SU-DHL-6 (cell line): ENCODE results near the gene AFF2.

Experiments used
- CTCF ChIP-seq: fragments of 200-600 bp; sonication (generic); IDR thresholded peaks from one replicate; pipeline ENCODE4 v1.5.1; 2017; ENCODE audit warnings: antibody characterized with exemption, mild to moderate bottlenecking, low read length, moderate library complexity; ENCODE audit not compliant: insufficient read depth, poor library complexity, severe bottlenecking
- EZH2phosphoT487 ChIP-seq: fragments of 200-600 bp; sonication (generic), shearing (Covaris generic); conservative IDR thresholded peaks from 2 replicates; pipeline ENCODE4 v1.6.1; 2018; ENCODE audit warnings: mild to moderate bottlenecking, antibody characterized with exemption, low read length, moderate library complexity, mixed read lengths

- no peak for TF ChIP-seq CTCF
- no peak for TF ChIP-seq EZH2phosphoT487
Measured at GRCh38 chrX:148567229-148567628, 66.8 kb downstream of the AFF2 start.
